Measurements from ENCODE around the gene SLX1B.
"Not testable (repeated sequence)": the region's sequence is repeated elsewhere in the genome, so short reads cannot be mapped to it uniquely, and the experiment has no call there.

The SLX1B gene

DNA sequence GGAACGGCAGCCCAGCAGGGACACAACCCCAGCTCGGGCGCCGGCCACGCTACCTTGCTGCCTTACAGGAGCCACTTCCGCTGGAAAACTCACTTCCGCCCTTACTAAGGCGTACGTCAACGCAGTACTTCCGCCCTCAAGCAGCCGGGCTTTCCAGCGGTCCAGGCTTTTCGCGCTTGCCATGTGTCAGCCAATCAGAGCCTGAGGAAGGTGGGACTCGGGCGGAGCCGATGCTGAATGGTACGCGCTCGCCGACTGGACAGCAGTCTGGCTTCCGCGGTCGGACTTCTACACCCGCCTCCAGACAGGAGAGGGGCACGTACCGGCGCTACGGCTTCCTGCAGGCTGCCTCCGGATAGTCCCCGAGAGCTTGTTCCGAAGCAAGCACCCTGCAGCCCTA, at the start of gene SLX1B, which contains the start of gene BOLA2:
SLX1B (plus strand) TSS at position 265 of the 400 bp plus-strand sequence.
BOLA2 (minus strand) TSS at position 83 of the 400 bp plus-strand sequence. CDS start 98 bp downstream, outside the sequence.
- peak; percentile 99 for FAIRE-seq

DNA sequence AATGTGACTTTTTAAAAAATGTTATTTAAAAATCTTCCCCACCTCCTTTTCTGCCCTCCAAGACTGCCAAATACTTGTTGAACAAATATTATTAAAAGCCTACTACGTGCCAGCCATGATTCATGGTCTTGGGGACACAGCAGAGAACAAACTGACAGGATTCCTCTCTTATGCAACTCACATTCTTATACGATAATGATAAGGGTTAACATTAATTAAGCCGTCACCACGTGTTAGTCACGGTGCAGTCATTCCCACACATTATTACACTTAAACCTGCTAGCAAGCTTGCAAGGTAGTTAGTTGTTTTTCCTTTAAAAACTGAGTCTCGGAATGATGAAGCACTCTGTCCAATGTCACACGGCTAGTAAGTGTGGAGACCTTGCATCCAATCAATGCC, 49.1 kb upstream of the SLX1B start:
- FAIRE-seq: not testable (repeated sequence)

DNA sequence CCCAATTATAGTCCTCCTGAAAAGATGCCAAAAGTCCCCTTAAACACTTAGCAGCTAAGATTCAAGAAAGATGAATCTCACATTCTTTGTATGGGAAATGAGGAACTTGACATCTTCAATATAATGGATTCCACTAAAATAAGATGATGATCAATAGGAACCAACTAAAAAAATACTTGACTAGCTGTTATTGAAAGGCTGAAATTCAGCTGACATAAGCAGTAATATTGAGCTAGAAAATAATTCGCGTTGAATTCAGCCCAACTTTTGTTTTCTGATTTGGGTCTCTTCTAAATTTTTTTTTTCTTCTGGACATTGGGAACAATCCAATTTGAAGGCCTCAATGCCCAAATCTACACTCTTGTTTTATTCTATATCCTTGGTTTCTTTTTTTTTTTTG, 30.7 kb upstream of the SLX1B start:
- not testable (repeated sequence) for FAIRE-seq

DNA sequence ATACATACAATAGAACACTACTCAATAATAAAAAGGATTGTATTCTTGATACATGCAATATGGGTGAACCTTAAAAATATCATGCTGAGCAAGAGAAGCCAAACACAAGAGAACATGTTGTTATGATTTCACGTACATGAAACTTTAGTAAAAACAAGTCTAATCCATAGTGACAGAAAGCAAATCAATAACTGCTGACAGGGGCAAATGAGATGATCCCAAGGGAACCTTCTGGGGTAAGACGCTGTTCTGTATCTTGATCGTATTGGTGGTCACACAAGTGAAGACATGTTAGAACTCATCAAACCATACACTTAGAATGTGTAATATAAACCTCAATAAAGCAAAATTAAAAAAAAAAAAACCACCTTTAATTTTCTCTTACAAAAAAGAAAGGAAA, 28.9 kb upstream of the SLX1B start:
- not testable (repeated sequence) for FAIRE-seq

DNA sequence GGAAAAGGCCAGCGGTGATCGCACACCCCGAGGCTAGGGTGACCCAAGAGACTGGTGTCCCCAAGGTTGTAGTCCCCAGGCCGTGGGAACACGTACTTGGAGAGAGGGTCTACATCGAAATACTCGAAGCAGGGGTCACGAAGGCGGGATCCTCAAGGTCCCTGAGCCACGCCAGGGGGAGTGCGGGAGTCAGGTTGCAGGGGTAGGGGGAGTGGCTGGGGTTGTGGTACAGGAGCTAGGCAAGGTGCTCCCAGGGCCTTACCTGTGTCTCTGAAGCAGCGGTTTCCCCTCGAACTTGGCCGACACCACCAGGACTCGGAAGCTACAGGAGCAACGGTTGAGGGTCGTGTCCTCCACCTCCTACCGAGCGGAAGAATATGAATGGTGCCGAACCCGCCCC, 579 bp upstream of the SLX1B start:
- not testable (repeated sequence) for FAIRE-seq

DNA sequence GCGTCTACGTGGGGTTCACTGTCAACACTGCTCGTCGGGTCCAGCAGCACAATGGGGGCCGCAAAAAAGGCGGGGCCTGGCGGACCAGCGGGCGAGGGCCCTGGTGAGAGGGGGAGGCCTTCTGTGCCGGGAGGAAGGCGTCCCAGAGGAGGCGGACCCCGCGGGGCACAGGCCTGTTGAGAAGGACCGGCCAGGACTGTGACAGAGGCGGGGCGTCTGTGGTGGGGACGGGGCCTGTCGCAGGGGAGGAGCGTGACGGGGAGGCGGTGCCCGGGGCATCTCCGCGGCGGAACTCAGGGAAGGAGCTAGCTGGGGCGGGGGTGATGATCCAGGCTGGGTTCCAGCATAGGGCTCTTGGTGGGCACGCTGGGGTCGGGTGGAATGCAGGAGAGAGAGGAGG, 495 bp downstream of the SLX1B start:
- not testable (repeated sequence) for FAIRE-seq

DNA sequence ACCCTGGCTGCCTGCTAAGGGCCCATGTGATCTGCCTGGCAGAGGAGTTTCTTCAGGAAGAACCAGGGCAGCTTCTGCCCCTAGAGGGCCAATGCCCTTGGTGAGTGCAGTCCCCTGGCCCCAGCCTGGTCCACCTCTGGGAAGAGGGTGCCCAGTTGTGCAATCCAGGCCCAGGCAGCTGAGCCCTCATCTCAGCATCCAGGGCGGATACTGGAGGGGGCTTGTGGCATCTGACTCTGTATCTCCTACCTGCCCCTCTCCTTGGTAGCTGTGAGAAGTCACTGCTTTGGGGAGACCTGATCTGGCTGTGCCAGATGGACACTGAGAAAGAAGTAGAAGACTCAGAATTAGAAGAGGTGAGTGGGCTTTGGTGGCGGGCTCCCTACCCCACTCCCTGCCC, 3.3 kb downstream of the SLX1B start:
- not testable (repeated sequence) for FAIRE-seq

DNA sequence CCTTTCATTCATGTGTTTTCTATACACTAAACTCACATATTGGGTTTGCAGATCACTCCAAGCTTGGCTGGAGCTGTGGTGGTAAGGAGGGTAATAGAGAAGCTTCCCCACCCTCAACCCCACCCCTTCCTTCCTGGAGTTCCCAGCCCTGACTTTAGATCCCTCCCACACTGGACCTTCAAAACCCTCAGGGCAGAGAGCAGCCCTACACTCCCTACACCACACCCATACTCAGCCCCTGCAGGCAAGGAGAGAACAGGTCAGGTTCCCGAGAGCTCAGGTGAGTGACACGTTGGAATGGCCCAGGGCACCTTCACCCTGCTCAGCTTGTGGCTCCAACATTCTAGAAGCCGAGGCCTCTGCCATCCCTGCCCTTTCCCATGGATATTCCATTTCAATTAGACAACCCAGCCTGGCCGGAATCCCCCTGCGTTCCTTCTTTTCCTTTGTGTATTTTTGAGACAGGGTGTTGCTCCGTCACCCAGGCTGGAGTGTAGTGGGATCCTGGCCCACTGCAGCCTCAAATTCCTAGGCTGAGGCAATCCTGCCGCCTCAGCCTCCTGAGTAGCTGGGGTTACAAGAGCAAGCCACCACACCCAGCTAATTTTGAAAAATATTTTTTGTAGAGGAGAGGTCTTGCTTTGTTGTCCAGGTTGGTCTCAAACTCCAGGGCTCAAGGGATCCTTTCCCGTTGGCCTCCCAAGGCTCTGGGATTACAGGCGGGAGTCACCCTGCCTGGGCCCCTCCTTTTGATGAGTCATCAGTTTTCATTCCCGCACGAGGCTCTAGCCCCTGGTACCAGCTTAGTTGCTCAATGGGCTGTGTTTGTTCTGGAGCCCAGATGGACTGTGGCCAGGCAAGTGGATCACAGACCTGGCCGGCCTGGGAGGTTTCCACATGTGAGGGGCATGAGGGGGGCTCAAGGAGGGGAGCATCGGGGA, 5.6 kb downstream of the SLX1B start, which contains the start of gene SULT1A4:
SULT1A4 (plus strand) TSS at position 208 of the 941 bp plus-strand sequence. CDS start 1,473 bp downstream, outside the sequence.
- FAIRE-seq: not testable (repeated sequence)

DNA sequence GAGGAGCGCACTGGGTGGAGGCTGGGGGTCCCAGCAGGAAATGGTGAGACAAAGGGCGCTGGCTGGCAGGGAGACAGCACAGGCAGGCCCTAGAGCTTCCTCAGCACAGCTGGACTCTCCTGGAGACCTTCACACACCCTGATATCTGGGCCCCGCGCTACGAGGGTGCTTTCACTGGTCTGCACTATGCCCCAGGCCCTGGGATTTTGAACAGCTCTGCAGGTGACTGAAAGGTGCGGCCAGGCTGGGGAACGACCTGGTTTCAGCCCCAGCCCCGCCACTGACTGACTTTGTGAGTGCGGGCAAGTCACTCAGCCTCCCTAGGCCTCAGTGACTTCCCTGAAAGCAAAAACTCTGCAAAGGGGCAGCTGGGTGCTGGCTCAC, 6.3 kb downstream of the SLX1B start:
- FAIRE-seq: not testable (repeated sequence)

DNA sequence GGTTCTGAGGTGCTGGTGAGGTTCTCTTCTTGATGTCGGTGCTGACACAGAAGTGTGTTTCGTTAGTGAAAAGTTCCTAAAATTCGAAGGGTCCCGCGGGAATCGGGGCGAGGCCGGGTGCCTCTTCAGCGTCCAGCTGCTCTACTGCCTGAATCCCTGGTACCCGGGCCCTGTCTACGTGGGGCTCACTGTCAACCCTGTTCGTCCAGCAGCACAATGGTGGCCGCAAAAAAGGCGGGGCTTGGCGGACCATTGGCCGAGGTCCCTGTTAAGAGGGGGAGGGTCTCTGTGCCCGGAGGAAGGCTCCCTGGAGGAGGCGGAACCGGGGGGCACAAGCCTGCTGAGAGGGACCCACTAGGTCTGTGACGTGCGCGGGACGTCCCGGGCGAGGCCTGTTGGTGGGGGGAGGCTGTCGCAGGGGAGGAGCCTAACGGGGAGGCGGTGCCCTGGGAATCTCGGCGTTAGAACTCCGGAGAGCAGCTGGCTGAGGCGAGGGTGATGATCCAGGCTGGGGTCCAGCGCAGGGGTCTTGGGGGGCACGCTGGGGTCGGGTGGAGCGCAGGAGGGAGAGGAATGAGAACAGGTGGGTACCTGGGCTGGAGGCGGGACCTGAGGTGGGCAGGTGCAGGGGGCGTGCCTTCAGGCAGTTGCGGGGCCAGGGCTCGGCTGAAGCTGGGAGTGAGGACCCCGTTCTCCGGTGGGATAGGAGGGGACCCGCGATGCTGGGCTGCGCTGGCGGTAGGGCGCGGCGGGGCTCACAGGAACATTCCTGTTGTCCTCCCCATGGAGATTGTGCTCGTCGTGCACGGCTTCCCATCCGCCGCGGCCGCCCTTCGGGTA, 11.9 kb downstream of the SLX1B start:
- FAIRE-seq: not testable (repeated sequence)

DNA sequence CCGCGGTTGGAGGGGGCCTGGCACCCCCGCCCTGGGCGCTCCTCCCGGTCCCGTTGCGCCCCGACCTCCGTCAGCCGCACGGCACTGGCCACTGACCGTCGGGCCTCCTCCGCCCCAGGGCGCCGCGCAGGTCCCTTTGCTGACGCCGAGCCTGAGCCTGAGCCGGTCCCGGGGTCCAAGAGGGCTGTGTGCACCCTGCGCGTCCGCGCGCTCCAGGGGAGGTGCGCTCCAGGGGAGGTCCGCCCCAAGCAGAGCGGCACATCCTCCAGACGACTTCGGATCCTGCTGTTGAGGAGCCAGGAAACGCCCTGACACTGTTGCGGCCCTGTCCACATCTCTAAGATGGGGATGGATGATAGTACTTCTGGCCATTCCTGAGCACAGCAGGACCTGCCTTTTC, 12.6 kb downstream of the SLX1B start:
- FAIRE-seq: not testable (repeated sequence)

DNA sequence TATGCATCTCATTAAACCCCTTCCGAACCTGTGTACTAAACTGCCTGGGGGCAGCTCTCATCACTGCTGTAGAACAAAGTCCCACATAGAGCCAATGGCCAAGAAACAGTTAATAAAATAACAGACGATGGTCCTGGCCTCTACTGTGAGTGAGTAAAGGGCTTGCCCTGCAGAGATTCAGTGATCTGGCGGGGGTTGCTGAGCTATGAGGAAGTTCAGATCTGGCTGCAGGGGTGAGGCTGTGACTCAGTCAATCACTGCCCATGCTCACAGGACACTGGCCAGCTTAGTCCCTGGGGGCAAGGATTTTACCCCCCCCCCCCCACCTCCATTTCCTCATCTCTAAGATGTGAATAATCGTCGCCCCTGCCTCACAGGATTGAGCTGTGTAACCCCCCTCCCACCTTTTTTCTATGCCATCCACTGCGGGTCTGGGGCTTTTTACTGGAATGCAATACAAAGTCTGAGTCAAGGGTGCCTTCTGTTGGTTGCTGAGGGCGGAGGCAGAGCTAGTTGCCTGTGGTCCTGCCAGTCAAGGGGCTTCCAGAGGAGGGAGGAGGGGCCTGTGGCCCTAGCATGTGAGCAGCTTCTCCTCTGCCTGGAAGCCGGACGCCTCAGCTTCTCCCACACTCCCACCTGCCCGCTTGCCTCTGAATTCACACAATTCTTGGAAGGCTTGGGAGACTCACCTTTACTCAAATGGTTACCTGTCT, 13.5 kb downstream of the SLX1B start:
- FAIRE-seq: not testable (repeated sequence)

DNA sequence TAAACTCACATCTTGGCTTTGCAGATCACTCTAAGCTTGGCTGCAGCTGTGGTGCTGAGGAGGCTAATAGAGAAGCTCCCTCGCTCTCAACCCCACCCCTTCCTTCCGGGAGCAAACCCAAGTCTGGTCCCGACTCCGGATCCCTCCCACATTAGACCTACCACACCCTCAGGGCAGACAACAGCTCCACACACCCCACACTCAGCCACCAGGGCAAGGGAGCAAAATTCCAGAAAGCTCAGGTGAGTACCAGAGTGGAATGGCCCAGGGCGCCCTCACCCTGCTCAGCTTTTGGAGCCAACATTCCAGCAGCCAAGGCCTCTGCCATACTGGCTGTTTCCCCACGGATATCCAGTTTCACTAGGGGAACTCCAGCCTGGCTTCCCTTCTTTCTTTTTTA, 15.3 kb downstream of the SLX1B start:
- FAIRE-seq: not testable (repeated sequence)

DNA sequence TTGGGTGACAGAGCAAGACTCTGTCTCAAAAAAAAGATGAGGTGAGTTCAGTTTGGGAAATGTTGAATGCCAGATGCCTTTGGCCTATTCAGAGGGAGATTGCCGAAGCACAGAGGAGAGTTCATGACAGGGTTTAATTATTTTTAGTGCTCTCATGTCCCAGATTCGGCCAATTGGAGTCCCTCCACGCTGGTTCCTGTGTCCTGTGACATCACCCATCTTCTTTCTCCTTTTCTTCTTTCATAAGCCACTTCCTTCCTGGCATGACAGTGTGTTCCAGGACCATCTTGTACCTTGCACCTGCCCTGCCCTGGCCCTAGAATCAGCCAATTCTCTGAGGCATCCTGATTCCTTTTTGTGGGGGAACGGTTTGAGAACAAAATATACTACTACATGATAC, 17.7 kb downstream of the SLX1B start:
- not testable (repeated sequence) for FAIRE-seq

DNA sequence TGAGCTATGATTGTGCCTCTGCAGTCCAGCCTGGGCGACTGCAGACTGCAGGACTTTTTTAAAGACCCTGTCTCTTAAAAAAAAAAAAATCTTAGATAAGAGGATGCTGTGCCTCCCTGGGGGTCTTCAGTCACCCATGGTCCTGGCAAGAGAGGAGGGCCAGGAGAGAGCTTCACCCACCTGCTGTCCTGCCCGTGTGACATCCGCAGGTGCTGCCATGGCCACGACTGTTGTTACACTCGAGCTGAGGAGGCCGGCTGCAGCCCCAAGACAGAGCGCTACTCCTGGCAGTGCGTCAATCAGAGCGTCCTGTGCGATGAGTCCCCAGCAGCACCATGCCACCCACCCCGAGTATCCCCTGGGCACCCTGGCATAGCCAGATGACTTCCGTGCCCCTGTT, 27.9 kb downstream of the SLX1B start:
- not testable (repeated sequence) for FAIRE-seq

DNA sequence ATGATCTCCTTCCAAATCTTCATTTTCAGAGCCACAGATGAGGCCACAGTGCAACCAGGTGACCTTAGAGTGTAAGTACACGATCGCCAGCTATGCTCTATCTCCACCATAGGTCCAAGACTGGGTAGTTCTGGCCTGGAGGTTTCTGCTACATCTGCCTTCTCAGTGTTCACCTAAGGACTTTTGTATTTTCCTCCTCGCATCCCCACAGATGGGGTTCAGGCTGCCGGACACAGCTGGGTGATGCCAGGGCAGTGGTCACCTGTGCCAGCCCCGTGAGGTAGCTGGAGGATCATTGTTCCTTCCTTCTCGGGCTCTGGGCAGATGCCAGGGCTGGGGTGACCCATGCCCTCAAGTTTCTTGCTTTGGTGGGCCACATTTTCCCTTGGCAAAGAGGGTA, 52.0 kb downstream of the SLX1B start, which contains the start of gene NPIPB12:
NPIPB12 (minus strand) TSS at position 101 of the 400 bp plus-strand sequence.
- not testable (repeated sequence) for FAIRE-seq

All from endometrium (tissue), 2 donors.